ENCODE measurements around the gene TTC7B.

The TTC7B gene

DNA sequence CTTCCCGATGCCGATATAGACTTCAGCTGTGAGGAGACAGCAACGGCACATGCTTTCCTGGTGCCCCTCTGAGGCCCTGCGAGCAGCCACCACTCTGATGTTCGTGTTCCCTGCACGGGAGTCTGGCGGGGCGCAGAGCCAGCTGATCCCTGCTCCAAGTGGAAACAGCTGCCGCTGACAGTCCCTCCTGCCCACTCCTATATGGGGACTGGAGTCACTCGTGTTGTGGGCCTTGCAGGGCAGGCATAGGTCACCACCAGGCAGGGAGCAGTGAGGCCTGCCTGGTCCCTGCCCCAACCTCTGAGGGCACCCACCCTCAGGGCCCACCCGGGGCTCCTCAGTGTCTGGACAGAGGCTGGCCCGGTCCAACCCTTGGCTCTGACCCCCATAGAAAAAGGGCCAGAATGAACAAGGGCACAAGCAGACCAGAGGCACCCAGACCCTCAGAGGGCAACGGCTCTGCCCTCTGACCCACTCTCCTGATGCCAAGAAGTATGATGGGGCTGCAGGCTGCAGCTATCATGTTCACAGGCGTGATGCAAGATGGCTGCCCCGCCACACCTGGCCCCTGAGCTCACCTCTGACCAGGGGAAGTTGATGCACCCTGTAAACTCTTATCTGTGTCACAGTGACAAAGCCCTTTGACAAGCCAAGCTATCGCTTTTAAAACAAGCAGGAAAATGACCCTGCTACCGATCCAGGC lies 237.8 kb downstream of the TTC7B start:
- TF ChIP-seq, protein P1, sequence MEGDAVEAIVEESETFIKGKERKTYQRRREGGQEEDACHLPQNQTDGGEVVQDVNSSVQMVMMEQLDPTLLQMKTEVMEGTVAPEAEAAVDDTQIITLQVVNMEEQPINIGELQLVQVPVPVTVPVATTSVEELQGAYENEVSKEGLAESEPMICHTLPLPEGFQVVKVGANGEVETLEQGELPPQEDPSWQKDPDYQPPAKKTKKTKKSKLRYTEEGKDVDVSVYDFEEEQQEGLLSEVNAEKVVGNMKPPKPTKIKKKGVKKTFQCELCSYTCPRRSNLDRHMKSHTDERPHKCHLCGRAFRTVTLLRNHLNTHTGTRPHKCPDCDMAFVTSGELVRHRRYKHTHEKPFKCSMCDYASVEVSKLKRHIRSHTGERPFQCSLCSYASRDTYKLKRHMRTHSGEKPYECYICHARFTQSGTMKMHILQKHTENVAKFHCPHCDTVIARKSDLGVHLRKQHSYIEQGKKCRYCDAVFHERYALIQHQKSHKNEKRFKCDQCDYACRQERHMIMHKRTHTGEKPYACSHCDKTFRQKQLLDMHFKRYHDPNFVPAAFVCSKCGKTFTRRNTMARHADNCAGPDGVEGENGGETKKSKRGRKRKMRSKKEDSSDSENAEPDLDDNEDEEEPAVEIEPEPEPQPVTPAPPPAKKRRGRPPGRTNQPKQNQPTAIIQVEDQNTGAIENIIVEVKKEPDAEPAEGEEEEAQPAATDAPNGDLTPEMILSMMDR (IDR thresholded peaks at IDR 0.05), result no peak

DNA sequence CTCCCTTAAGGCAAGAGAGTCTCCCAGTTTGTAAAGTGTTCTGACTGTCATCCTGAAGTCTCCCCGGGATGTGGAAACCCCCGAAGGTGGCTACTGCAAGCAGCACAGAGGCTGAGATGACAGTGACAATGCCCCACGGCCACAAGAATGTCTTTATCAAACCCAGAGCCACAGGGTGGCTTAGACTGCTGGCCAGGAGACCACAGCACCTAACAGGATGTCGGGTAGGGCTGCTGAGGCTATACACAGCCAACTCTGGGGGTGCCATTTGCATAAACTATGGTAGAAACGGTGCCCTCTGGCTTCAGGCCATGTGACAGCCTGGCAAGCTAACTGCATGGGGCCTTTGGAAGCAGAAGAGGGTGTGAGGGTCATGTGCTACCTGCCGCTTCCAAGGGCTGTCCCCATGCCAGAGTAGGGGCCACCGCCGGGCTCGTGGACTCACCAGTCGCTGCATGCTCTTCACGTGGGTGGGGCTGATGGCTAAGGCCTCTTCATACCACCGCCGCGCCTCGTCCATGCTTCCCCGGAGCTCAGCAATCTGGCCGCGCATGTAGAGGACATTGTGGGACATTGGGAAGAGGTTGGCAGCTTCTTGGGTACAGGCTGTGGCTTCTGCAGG lies 238.5 kb downstream of the TTC7B start:
- TF ChIP-seq, protein P1 (IDR thresholded peaks at IDR 0.05), result no peak

- TF ChIP-seq, protein P1 (IDR thresholded peaks at IDR 0.05), result no peak
Measured at GRCh38 chr14:90576981-90577660, 239.1 kb downstream of the TTC7B start.

GRCh38 chr14:90576581-90576980 lies 239.6 kb downstream of the TTC7B start:
- TF ChIP-seq, protein P1 (IDR thresholded peaks at IDR 0.05), result no peak

GRCh38 chr14:90575781-90576180 lies 240.4 kb downstream of the TTC7B start:
- TF ChIP-seq, protein P1 (IDR thresholded peaks at IDR 0.05), result no peak

GRCh38 chr14:90575336-90575735 lies 240.9 kb downstream of the TTC7B start:
- TF ChIP-seq, protein P1 (IDR thresholded peaks at IDR 0.05), result no peak

DNA sequence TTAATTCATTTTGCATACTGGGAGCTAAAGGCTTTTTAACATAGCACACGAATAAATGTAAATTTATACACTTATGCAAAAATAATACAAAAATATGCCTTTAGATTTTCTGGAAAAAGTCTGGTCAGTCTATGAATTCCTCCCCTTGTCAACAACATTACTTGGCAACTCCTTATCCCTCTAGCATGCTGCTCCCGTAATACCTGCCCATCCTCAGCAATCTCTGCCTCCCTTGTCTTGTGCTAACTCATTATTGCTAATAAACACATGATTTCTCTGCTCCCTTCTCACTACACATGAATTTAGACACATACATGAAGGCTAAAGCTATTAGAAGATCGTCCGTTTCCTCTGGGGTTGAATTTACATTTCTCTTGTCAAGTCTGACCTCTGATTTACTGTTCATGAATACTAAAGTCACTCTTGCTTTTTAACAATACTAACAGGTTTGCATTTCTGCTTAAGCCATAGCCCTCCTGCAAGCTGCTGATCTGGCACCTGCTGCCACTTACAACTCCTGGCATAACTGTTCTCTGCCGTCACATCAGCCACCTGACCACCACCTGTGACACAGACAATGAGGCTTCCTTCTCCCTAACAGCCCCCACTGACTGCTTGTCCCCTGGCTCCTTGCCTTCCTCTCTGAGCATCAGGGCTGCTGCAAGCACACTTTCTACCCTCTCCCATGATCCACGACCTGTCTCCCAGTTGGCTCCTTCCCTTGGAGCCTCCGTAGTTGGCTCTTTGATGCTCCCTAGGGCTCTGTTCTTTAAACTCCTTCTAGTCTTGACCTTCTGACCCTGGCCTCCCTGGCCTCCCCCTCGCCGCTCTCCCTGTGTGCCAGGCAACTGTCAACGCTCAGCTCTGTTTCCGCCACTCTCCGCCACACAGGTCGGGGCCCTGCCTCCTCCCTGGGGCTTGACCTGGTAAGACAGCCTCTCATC lies 241.8 kb downstream of the TTC7B start:
- TF ChIP-seq, protein P1 (IDR thresholded peaks at IDR 0.05), result no peak

All from LNCAP (cell line).